Hypothalamus (tissue), 51 donors: ENCODE measurements around the gene PDZRN4.
"Not testable (repeated sequence)": the region's sequence is repeated elsewhere in the genome, so short reads cannot be mapped to it uniquely, and the experiment has no call there.

Experiments
- DNase-seq, 51 donors: peaks; one replicate each; lab custom pipeline; 2025; lab: John Stamatoyannopoulos, UW

PDZRN4 gene

DNA sequence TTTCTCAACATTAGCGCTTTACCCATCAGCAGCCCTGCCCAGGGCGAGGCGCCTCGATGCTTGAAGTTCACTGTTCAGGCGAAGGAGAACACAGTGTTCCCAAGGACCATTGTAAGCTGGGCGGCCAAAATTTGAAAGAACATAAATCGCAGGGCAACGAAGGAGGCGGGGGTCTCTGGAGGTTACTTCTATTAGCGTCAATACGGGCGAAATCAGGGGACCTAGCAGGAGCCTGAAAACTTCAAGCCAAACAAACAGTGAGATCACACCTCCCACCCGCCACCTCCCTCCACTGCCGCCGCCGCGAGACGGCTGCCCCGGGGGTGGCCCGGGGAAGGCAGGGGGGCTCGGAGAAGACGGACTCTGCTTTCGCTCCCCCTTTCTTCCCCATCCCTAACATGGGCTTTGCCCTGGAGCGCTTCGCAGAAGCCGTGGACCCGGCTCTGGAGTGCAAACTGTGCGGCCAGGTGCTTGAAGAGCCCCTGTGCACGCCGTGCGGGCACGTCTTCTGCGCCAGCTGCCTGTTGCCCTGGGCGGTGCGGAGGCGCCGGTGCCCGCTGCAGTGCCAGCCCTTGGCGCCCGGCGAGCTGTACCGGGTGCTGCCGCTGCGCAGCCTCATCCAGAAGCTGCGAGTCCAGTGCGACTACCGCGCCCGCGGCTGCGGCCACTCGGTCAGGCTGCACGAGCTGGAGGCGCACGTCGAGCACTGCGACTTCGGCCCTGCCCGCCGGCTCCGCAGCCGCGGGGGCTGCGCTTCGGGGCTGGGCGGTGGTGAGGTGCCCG is at the start of gene PDZRN4:
TSS of gene PDZRN4 (plus strand) at position 263 of the 783 bp plus-strand sequence.
- DNase-seq: peak in 15 of 51 donors; percentile 5 to 51 (median 21)

DNA sequence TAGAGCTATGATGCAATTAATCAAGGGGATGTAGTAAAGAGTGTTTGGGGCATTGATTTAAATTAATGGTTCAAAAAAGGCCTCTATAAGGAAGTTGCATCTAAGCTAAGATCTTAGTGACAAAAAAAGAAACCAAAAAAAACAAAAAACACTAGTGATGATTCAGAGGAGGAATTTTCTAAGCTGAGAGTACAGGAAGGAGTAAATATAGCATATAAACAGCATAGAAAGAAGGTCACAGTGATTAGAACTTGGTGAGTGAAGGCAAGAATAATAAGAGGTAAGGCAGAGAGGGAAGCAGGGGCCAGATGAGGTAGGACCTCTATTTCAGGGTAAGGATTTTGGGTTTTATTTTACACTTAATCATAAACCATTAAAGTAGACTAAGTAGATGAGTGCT is 48.0 kb upstream of the PDZRN4 start:
- no peak for DNase-seq

DNA sequence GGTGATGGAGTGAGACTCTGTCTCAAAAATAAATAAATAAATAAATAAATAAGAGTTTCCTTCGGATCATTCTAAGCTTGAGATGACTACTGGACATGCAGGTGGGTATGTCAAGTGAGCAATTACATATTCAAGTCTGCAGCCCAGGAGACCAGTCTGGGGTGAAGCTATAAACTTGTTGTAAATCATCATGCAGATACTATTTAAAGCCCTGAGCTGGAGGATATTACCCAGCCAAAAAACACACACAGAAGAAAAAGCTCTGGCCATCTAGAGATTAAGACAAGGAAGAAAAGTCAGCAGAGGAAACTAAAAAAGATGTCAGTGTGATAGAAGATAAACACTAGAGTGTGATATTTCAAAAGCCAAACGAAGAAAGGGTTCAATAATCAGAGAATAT is 47.0 kb upstream of the PDZRN4 start:
- no peak for DNase-seq

DNA sequence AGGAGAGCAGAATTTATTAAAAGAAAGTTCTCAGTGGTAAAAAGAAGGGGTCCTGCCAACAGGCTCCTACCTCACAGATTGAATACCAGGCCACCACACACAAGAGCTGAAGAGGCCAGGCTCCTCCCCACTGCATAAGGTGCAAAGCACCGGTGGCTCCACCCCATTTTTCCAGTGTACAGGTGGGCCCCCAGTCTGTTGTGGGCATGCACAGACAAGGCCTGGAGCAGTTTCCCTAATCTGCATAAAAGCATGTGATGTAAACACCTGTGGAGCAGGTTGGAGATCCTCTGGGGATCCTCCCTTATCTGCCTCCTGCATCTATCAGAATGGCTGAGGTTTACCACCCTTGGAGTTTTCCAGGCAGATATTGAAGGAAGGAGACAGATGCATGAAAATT is 45.7 kb upstream of the PDZRN4 start:
- DNase-seq: no peak

DNA sequence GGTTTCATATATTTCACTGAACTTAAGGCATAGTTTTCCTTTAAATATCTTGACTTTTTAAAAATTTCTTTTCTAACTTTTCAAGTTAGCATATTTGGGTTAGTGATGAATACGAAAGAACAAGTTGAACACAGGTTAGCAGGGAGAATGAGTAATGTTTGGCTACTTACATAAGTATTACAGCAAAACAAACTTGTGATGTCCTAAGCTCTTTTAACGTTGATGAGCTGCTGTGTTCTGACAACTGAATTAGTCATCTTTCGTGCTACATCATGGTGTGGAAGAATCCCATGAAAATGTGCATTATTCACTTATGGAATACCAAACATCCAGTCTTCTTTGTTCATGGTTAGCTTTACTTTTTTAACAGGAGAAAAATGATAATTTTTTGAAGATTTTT is 36.3 kb upstream of the PDZRN4 start:
- DNase-seq: no peak

DNA sequence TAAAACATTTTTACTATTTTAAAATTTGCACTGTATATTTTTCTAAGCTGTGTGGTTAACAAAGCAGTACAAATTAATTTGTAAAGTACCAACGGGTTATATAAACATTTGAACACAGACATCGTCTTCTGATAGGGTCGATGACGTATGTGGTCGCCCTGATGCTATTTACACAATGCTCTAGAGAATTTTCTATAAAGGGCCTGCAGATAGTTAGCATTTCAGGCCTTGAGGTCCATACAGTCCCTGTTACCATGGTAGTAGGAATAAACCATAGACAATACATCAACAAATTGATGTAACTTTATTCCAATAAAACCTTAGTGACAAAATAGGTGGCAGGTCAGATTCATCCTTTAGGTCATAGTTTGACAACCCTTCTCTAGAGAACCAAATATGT is 25.7 kb upstream of the PDZRN4 start:
- no peak for DNase-seq

DNA sequence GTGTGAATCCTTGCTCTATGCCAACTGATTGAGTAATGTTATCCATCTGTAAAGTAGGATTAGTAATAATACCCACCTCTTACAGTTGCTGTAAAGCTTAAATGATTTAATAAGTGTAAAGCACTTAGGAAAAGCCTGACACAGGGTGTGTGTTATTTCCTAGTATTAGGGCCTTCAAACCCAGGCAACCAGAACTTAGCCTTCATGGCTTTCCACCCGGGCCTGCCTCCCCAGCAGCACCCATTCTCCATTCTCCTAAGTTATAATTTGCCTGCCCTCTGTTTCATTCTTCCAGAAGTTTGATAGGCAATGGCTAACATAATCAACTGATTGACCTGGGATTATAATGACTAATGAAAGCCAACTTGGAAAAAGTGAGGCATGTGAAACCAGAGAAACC is 20.4 kb upstream of the PDZRN4 start:
- no peak for DNase-seq

DNA sequence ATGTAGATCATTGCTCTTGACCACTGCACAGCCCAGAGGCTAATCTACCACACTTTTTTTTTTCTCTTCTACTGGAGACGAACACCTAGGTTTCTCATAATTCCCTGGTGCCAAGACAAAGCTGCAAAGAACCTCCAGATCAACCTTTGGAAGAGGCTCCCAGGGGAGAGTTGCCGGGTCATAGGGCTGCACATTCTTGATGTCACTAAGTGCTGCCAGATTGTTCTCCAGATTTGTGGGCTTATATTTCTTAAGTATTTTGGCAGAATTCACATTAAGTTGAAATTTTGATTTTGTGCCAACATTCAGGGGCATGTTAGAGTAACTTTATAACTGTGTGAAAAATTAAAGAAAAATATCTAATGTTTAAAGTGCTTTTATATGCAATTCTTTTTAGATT is 13.5 kb upstream of the PDZRN4 start:
- DNase-seq: no peak

DNA sequence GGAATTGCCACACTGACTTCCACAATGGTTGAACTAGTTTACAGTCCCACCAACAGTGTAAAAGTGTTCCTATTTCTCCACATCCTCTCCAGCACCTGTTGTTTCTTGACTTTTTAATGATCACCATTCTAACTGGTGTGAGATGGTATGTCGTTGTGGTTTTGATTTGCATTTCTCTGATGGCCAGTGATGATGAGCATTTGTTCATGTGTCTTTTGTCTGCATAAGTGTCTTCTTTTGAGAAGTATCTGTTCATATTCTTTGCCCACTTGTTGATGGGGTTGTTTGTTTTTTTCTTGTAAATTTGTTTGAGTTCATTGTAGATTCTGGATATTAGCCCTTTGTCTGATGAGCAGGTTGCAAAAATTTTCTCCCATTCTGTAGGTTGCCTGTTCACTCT is 8.6 kb upstream of the PDZRN4 start:
- not testable (repeated sequence) for DNase-seq

DNA sequence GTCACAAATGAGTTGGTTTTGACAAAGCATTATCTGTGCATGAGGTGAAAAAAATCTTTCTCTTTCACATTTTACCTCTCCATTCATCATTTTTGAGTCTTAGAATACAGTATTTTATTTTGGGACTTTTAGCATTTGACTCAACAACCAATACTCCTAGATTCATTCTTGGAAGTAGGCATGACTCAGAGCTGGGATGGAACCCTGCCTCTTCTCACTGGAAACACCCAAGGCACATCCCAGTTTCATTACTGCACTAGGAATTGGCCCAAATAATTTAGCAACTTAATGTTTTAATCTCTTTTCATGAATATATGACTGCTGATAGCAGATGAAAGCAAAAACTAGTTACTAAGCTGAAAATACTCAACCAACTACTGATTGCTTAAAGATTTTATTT is 3.3 kb upstream of the PDZRN4 start:
- DNase-seq: no peak

DNA sequence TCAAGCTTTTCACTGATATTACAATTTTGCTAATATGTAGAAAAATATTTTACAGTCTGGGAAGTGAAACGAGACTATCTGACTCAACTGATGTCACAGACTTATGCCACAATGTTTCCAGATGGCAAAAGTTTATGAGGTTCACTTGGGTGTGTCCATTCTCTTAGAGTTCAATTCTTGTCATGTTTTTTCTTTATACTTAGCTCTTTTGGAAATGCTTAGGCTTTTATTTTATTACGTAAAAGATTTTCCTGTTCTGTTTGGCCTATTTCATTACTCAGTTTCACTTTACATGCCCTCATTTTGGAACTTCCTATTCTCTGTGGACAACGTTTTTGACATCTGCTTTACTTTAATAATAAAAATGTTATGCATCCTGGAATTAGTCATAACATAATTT is 2.1 kb upstream of the PDZRN4 start:
- no peak for DNase-seq

DNA sequence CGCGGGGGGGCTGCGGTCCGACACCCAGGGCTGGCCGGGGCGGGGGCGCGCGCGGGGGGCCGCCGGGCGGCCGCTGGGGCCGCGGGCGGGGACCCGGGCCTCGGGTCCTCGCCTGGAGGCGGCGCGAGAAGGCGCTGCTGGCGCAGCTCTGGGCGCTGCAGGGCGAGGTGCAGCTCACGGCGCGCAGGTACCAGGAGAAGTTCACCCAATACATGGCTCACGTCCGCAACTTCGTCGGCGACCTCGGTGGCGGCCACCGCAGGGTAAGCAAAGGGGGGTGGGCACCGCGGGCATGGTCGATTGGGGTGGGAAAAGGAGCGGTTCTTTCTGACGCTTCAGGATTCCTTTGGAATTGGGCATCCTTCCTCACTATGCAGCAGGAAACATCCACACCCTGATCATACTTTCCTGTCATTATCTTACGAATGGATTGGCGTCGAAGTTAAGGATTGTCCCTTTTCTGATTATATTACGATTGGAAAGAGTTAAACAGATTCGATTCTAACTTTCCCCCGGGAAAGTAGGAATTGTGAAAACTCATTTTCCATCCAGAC is 798 bp downstream of the PDZRN4 start:
- peak in 3 of 51 donors; percentile 17 to 36 (median 17) for DNase-seq

DNA sequence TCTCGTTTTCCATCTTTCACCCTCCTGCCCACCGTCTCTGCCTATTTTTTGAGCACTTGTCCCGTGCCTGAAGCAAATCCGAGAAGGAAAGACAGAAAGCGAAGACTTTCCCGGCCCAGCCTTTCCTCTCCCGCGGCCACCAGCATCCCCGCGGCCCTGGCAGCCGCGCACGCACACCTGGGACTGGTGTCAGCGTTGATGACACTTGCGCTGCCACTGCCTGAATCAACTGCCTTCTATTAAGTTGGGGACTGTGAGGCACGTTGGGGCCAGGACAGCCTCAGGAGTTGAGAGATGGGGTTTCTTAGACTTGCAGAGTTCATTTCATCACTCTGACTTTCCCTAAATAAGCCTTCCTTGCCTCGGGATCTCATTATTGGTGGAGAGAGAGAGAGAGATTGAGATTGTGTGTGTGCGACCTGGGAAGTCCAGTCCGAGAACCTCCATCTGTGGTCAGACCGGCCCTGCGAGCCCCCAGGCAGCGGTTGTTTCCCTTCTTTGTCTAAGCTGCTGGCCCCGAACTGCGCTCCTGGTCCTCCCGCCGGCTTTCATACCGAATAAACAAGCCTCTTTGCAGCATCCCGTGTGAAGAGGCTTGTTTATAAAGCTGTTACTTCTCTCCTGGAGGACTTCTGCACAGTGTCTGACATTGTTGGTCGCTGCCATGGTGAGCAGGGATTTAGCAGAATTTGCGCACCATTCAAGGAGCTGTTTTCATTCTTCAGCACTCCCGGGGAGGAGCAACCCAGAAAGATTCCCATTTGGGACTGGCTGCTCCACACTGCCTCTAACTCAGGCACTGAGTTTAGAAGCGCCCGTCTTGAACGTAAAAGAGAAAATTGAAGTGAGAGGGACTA is 1.5 kb downstream of the PDZRN4 start:
- peak in 21 of 51 donors; percentile 6 to 57 (median 18) for DNase-seq

DNA sequence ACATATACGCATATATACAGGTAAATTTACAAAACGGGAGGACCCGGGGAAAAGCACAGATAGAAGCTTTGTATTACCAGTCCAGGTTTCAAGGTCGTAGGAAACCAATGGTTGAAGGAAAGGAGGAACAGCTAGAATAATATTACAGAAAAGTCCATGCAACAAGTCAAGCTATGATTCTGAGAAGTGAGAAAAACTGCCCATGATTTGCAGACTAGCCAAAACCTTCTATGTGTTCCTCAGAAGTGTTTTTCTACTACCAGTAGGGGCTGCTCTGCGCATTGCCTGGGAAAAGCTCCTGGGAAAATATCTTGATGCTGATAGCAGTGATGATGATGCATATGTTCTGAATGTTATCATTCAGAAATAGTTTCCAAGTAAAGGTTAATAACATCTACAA is 2.2 kb downstream of the PDZRN4 start:
- DNase-seq: peak in 15 of 51 donors; percentile 2 to 57 (median 20)

DNA sequence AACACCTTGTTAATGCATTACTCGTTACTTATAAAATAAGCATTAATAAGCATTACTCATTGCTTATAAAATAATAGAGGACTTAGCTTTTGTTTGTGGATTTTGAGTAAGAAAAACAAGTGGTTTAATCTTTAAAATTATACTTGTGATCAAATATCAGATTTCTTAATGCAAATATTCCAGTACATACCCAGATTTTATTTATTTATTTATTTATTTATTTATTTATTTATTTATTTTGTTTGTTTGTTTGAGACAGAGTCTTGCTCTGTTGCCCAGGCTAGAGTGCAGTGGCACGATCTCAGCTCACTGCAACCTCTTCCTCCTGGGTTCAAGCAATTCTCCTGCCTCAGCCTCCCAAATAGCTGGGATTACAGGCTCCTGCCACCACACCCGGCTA is 3.4 kb downstream of the PDZRN4 start:
- not testable (repeated sequence) for DNase-seq

DNA sequence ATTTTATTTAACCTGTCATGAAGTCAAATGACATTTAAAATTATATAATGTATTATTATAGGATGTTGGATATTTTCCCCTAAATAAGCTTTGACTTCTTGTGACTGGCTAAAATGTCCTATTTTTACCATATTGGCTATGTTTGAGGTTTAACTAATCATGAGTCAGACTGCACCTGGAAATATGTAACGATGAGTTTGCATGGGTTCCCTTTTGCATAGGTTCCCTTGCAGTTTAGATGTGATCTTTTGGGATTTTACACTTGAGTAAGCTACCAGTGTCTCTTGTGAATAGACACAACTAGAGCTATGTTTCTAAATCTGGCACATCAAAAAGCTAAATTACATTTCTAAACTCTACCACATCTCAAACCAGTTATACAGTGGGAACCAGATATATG is 5.2 kb downstream of the PDZRN4 start:
- no peak for DNase-seq

DNA sequence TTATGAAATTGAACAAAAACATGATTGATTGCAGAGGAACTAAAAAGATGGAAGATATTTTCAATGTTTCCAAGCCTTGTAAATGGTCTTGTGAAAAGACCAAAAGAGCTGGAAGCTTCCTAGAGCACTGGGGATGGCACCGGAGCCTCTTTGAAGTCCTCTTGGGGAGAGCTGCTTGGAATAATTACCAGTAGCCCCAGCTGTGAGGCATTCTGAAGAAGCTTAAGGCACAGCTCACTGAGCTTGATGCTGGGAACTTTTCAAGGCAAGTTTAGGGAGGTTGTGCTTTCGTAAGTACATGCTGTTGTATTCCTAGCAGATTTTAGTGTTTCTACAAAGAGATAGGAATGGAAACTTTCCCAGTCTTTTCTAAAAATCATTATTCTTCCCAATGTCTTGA is 13.9 kb downstream of the PDZRN4 start:
- DNase-seq: no peak

DNA sequence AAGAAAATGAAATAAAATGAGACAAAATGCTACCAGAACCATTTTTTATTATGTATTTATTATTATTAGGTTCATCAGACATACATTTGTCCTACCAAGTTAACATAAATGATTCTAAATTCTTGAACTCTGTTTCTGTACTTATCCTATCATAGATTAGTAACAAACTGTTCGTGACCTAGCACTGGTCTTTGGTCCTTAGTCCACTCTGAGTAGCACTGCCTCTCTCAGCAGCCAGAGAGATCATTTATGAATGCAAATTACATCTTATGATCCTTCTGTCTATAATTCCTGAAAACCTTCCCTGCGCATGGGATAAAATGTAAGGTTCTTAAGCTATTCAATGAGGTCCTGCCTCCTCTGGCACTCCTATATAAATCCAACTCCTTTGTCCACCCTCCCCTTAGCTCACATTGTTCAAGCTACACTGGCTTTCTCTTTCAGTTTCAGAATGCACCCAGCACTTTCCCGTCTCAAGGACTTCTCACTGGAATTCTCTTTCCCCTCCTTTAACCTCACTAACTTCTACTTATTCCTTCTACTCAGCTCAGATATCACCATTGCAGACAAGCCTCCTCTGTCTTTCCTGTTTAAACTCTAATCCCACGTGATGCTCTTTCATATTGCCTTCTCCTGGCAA is 17.1 kb downstream of the PDZRN4 start:
- DNase-seq: no peak

DNA sequence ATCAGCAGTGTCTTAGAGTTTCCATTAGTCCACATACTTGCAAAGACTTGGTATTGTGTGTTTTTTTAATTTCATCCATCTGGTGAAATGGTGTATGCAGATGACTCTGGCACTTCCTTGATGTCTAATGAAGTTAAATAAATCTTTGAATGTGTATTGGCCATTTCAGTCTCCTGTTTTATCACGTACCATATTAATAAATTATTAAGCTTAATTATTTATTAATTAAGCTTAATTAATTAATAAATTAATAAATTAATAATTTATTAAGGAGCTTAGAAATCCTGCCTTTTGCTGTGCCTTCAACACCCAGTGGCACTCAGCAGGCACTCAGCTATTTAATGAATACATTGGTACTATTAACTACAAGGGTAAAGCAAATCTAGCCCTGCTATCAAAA is 18.2 kb downstream of the PDZRN4 start:
- no peak for DNase-seq

DNA sequence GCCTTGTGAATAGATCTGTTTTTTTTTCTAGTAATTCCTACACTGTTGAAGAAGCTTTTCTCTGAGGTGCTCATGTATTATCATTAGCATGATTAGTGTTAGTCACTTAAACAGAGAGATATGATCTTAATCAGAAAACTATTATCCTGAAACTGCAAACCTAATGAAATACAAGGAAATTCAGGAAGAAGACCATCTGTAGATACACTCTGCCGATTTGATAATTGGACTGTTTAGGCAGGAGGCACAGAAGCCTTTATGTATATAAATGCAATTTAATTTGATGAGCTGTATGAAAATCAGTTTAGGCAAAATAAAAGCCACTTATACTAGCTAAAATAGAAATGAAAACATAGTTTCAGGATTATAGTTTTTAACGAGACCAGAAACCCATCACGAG is 23.3 kb downstream of the PDZRN4 start:
- DNase-seq: no peak

DNA sequence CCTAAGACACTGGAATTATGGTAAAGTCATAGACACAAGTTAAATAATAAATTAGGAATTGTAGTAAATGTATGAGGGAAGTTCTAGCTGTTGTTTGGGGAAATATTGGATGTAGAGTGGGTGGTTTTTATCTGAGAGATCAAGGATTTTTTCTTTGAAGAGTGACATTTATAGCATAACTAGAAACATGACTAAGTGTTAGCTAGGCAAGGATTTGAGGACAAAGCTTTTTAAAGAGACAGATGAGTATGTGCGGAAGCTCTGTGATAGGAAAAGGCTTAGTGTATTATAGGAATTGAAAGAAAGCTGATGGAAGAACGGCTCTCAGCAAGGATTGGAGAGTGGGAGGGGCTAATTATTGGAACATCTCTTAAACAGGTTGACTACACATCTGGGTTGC is 24.5 kb downstream of the PDZRN4 start:
- DNase-seq: no peak
